GM18858 (cell line): ENCODE results near the gene PARD3B.

Experiments
- ATAC-seq: cut with Tn5 transposase; IDR thresholded peaks from one replicate; pipeline ENCODE4 v1.9.1; 2021; ENCODE audit not compliant: unreplicated experiment

The PARD3B gene

DNA sequence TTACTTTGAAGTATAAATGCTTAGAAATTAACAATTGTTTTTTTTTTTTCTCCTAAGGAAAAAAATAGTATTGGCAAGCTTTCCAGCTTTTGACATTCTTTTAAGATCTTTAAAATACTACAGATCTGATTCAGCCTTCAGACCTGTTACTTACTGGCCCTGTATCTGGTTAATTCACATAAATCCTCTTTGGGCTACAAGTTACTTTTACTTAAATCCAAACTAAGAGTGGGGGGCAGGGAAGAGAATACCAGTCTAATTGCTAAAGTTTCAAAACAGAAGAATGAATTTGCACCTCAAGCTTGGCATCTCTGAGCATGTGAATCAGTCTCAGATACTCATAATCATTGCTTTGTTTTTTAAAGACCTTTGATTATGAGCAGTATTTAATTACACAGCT is 386.3 kb downstream of the PARD3B start:
- no peak for ATAC-seq

DNA sequence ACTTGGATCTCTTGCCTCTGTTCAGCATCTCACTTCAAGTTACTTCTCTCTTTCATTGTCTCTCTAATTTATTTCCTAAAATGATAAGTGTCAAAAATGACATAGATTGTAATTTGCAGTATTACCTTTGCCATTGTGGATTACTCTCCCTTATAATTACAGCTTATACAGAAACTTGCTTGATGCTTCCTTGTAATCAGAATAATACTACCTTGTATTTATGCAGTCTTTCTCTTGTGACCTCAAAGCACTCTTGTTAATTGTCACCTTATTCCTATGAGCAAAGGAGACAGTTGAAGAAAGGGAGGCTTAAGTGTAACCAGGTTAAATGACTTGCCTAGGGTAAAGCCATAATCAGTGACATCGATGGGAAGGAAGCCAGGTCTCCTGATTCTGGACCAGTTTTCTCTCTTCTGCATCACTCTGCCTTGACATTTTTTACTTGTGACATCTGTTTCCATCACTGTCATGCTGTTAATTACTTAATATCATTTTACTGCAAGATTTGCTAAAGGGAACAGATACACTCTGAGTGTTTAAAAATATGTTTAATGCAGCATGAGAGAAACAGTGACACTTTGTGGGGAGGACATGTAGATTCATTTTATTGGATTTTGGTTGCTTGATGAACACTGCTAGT is 388.6 kb downstream of the PARD3B start:
- no peak for ATAC-seq

DNA sequence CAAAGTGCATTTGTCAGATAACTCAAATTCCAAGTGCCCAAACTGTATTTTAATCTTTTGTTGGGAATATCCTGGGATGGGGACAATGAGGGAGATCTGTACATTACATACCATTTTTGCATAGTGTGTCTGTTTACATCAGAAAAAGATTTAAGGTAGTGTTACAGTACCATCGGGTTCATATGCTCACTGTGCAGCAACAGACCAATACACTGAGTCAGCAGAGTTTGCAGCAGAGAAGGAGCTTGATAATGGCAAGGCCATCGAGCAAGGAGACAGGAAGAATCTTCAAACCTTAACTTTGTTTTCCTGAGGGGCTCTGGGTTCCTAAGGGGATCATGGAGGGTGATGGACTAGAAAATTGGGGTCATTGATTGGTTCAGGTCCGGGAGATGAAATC is 399.7 kb downstream of the PARD3B start:
- no peak for ATAC-seq

DNA sequence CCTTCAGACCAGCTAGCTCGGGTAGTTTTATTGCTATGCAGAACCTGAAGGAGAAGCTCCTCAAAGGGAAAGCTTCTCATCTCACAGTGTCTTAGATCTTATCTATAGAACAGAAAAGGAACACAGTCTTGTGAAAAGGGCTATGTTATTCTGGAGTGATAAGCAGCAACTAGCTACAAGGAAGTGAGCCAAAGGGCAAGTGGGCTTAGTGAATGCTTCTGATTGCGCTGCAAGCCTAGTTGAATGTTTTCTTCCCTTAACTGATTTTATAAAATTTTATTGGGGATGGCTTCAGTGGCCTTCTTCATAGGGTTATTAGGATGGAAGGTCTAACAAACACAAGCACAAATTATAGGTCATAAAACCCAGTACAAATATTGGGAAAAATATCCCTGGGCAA is 400.1 kb downstream of the PARD3B start:
- ATAC-seq: no peak

DNA sequence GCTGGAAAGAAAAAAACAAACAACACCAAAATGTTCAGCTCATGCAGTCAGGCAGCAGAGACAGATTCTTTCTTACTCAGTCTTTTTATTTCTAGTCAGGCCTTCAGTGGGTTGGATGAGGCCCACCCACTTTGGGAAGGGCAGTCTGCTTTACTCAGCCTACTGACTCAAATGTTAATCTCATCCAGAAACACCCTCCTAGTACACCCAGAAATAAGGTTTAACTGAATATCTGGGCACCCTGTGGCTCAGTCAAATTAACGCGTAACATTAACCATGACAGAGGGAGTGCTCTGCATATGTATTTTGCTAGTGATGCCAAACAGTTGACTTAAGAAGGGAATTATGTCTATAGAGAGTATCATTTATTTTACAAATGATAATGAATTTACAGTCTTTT is 401.6 kb downstream of the PARD3B start:
- no peak for ATAC-seq

DNA sequence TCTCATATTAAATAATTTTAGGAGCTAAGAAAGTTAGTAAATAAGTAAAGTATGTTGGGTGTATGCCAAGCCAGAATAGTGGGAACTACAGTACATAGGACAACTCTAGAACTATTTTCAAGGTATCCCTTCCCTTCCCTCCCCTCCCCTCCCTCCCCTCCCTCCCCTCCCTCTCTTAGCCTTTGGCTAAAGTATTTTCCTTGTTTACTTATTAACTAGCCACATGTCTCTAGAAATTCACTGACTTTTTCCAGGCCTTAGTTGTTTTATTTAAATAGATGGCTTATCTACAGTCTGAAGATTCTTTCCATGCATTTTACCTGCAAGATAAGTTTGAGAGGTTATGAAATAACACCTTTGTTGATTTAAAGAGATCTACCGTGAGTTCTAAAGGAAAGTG is 402.1 kb downstream of the PARD3B start:
- no peak for ATAC-seq

DNA sequence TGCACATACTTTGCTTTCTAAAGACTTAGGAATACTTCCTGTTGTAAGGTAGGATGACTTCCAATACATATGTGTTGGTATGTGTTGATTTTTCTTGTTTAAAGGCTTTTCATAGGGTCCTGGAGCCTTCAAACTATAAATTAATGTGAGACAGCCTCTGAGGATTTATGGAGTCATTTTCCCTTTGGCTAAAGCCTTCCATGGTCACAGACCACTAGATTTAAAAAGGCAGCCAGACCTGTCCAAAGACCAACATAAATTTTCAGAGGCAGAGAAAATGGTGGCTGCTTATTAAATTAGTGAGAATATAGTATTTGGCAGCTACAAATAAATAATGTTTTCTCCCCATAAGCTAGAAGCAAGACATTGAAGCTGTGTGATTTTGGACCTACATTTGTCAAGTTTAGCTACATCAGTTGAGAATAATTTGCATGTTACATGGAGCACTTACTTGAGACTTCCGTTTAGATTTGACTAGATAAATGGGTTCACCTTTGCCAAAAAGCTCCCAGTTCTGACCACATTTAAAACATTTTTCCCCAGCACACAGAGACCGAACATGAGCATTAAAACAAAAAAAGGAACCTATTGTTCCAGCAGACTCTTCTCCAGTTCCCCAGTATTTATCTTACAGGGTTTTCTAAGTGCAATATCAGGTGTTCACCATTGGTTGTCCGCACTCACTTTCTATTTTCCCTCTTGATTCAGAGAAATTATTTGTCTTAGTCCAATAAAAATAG is 402.9 kb downstream of the PARD3B start:
- ATAC-seq: no peak

DNA sequence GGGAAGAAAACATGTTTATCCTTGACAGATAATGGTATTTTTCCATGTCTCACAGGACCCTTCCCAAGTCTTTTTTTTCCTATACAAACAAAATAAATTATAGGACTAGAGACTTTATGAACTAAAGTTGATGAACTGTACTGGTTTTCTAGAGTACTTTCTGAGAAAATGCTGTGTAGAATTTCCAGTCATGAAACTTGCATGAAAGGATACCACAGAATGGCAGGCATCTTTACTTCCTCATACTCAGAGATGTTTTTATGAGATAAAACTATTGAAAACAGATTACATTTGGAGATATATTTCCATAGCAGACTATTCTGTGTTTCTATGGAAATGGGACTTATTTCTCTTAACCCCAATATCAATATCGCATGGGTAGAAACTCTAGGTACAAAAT is 403.5 kb downstream of the PARD3B start:
- no peak for ATAC-seq

DNA sequence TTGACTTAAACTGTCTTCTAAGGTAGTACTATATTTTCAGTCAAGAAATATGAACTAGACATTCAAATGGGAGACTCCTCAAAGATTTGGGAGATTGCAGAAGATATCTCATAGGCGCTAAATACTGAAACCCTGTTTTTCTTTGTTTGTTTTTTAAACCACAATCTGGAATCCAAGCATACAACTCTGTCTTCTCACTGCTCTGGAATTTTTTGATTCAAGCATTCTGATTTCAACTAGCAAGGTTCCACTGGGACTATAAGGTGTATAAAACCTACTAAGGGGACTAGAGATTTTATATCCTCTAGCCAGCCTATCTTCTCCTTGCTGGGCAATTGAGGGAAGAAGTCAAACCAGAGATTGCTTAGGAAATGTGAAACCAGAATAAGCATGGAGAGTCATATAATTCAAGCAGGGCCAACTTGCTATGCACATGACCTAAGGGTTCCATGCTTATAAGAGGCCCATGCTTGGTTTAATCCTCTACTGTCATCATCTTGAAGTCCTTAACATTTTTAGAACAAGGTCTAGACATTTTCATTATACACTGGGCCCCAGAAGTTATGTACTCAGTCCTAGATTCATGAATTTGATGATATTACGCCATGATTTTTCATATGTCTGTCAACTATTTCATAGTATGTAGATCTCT is 405.5 kb downstream of the PARD3B start:
- ATAC-seq: no peak

DNA sequence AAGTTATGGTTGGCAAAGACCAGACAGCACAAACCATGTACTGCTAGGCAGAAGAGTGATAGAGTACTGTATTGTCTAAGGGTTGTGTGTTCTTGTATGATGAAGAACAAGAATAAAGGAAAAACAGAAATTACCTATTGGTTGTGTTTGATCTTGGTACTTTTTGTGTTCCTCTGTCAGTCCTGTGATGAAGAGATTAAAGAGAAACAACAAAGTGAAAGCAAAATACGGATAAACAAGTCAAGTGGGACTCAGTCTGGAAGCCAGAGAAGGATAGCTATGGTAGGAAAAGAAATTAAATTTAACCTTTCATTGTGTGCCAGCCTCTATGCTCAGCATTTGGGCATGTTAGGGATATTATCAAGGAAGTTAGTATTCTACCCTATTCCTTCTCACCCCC is 413.1 kb downstream of the PARD3B start:
- no peak for ATAC-seq

DNA sequence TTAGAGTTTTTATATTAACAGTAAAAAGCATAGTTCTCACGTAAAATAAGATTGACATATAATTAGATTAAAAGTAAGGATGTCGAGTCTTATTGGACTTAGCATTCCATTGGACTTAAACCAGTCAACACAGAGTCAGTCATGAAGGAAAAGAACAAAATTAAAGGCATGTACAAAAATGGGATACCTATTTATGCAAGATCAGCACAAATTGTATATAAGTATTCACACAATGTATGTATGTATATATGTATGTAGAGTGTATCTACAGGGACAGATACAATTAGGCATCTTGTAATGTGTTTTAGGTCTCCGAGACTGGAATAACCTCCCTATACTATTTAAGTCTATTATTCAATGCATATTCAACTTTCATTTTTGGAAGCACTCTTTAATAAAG is 419.1 kb downstream of the PARD3B start:
- no peak for ATAC-seq

DNA sequence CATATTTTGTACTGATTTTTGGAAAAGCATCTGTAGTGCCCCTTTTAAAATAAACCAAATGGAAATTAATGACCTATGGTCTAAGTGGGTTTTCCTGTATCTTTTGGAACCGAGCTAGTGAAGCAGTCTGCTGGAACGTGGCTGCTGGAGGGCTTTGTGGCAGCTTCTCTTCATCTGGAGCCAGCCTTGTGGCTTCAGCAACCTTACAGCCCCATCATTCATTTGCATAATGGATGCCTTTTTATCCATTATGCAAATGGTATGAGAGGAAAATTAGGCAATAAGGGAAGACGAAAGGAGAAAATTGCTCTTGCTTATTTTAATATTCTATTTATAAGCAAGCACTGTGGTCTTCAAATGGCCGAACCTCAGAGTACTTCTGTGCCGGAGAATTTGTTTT is 421.0 kb downstream of the PARD3B start:
- ATAC-seq: no peak

DNA sequence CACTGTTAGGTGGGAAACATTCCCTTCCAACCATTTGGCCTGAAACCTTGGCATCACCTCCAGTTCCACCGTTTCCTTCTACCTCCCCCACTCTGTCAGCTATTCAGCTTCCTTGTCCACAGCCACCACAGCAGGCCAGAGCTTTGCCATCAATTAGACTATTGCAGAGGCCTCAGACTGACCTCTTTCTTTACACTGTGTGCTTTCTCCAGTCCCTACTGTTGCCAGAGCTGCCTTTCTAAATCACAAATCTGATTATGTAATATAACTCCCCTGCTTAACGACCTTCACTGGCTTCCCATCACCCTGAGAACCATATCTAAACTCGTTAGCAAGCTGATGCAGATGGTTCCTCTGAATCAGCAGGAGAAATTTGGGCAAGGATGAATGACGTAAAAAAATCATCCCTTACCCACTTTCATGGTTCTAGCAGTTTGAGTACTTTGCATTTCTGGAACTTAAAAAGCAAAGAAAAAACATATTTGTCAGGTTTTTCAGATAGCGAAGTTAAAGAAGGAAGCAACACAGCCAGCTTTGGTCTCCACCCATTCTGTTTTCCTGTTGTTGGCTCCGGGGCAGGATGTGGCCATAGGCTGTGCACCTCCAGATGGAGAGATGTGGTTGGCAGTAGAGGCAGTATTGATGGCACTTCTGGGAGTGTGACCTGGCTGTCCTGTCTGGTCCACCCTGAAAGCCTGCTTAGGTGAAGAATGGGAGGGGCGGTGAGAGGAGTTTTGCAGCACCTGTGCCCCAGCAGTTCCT is 422.1 kb downstream of the PARD3B start:
- no peak for ATAC-seq

DNA sequence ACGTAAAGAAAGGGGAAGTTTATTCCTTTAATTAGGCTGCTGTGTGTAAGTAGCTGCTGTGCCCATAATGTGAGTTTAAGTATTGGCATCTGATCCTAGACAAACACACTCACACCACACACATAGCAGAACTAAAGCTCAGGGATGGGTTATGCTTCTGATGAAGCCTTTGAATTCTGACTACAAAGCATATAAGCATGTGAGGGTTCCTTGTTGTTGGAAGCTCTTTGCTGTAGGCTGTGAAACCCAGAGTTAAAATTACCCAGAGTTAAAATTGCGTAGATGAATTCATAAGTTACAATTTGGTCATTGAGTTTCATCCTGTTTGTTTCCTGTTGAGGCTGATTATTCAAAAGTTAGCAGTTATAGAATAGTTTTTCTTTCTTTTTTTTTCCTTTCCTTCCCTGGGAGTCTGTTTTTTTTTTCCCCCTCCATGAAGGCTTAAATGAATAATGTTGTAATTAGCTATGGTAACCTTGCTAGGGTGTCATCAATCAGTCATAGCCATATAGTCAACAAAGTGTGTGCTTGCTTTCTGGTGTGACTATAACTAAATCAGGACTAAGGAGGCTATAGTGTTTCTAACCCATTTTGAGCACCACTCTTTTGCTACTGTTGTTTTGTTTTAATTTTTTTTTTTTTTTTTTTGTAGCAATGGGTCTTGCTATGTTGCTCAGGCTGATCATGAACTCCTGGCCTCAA is 426.1 kb downstream of the PARD3B start:
- no peak for ATAC-seq

DNA sequence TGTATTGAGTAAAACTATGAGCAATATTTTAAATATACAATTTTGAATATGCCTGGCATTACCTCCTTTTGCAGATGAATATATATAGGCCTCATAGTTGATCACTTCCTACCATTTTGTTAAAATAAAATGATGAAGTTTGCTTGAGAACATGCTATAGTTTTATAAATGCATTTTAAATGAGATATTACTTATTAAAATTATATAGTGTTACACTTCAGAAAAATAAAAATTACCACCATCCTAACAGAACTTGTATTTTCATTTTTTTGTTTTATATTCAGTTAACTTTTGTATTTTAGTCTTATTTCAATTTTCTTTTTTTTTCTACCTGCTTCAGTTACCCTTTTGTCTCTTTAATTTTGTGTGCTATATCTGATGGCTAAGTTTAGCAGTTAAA is 426.9 kb downstream of the PARD3B start:
- no peak for ATAC-seq

DNA sequence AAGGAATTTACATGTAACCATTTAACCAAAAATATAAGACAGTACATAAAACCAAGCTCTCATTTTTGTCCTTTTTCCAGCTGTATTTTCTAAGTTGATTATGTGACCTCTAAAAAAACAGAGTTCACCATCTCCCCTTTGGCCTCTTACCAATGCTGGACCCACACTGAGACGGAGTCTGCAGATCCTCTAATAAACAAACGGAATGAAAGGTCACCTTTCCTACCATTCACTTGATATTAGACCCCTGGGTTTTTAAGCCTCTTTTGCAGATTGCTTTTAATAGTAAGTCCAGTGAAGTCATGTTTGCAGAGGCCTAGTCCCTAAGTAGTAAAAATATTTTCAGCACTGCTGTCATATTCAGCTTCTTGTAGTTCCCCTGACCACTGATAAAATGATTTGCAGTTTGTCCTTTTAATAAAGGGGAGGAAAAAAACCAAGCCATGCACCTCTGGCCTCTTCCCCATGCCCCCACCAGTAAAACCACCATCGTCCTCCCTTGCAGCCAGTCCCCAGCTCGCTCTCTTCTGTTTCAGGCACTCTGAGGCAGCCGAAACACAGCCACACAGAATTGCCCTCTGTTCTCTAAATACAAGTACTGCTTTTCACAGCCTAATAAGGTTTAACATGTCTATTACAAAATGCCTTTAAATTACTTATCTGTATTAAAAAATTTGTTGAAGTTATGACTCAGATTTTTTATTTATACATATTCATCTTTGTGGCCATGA is 427.5 kb downstream of the PARD3B start:
- ATAC-seq: no peak

DNA sequence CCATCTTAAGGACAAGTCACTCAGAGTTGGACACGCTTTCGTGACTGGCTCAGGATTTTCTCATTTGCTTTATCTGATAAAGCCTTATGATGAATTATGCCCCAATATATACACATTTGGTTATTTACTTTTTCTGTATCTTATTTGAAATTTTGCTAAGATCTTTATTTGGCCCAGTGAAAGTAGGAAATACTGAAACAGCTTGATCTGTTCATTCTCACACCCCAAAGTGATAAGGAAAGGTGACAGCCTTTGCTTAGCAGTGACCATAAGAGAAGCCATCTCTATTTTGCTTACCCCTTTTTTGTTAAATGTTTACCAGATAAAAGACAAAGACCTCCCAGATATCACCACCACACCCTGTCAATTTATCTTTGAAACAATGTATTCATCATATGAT is 428.3 kb downstream of the PARD3B start:
- no peak for ATAC-seq

DNA sequence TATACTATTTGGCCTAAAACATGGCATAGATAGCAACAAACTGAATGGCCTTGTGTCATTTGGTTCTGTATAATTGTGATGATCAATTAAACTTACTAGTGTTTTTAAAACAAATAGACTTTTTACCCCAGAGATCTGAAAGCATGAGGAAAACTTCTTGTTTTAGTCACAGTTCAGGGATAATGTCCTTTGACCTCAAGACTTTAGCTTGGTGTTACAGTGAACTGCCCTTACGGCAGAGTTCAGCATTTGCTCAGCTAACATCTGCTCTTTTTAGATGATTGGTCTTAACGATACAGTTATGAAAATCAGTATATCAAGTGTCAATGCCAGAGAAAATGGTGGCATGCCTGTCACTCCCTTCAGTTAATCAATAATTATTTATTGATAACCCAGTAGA is 429.2 kb downstream of the PARD3B start:
- ATAC-seq: no peak

DNA sequence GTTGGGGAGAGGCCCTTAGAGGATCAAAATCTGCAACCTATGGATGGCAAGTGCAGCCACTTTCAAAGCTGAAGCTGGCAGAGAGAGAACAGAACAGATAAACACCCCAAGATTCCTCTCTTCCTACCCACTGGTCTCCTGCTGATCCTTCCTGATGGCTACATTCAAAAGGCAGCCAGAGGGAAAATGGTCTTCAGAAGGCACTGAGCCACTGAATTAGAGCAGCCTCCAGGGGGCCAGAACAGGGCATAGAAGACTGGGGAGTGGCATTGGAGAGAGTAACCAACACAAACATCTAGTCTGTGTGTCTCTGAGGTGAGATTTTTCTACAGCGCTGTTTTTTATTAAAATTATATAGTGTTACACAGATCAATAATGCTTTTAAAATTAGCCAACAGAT is 432.6 kb downstream of the PARD3B start:
- no peak for ATAC-seq

DNA sequence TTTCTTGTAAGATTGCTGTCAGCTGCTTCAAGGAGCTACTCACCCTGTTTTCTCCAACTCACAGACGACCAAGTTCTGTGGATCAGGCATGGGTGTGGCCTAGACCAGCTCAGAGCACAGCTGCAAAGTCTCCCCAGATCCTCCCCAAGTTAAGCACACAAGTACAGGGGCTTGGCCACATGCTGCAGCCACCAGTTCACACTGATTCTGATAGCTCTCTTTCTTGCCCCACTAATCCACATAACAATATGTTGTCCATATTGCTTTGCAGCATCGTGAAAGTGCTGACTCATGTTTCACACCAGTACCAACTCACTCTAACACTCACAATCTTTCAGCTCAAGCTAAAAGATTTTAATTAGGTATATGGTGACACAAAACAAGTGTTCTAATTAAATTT is 437.0 kb downstream of the PARD3B start:
- no peak for ATAC-seq
